ENCODE measurements around the gene PRR35.

DNA sequence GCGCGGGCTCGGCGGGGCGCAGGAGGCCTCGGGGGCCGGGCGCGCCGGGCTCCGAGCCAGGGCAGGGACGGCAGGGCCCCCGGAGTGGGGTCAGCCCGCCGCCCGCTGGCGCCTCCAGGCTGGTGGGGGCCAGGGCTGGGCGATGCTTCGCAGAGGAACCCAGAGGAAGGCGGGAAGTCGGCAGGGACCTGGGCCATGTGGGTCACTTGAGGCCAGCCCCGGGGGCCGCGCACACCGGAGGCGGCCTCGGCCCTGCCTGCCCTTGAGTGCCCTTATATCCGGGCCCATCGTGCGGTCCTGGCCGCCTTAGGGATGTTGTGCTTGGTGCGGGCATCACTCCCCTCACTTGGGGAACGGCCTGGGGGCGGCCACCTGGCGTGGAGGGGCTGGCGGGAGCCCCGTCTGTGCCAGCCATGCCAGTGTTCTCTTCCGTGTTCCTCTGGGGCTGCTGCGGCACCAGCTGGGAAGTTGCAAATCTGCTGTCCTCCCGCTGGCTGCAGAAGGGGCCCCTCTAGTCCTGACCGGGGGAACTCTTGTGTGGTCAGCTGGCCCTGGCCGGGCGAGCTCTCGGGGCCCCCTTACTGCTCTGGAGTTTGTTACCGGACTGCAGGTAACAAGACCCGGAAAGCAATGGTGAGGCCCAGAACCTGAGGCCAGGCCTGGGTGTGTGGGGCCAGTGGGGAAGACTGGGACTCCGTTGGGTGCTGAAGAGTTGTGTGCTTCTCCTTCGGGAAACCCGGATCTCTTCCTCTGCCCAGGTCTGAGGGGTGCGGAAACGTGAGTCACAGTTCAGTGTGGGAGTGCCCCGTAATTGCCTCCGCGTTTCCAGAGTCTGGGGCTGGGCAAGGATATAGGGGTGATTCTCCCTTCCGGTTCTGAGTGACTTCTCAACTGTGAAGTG lies 31.8 kb upstream of the PRR35 start:
- no peak for TF ChIP-seq CTCF (optimal IDR thresholded peaks at IDR 0.05 in 1 of 3, IDR thresholded peaks at IDR 0.05 in 1 of 3, conservative IDR thresholded peaks at IDR 0.05 in 1 of 3; ENCODE audit: extremely low read depth in 1 of 3, insufficient read depth in 2 of 3, low read length in 3 of 3)
- no peak for TF ChIP-seq EZH2 (IDR thresholded peaks at IDR 0.05; ENCODE audit: low read length)

Measured in keratinocyte (primary cell).